HG03280 (cell line): ENCODE measurements around the gene GHRHR.

Experiments used
- ATAC-seq: cut with Tn5 transposase; IDR thresholded peaks from one replicate; pipeline ENCODE4 v1.9.1; 2021; ENCODE audit warnings: mild to moderate bottlenecking, moderate library complexity; ENCODE audit not compliant: unreplicated experiment

Gene GHRHR

DNA sequence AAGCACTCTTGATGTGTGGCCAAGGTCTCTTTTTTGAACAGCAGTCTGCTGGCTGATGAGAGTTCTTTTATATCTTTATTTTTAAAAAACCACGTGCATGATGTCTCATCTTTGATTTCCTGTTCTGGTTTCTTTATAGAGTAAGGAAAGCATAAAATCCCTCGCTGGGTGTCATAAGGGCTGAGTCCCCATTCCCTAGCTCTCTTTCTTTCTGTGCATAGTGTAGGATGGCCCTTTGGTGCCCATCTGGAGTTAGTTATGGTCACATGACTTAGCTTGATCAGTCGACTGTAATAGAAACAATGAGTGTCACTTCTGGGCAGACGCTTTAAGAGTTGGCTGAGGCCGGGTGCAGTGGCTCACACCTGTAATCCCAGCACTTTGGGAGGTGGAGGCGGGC lies 38.5 kb downstream of the GHRHR start:
- no peak for ATAC-seq

DNA sequence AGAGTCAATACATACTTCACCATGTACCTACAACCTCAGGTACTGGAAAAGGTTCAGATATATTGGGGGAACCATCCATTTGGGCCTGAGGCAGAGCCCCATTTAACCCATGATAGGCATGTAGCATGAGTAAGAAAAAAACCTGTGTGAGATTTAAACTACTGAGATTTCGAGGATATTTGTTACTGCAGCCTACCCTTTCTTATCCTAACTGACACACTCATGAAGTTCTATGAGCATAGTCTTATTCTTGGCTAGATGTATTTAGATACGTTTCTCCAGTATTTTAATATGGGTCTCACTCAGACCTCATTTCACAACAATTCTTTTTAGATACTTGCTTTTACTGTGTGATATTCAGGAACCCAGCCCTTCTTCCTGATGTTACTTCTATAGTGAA lies 39.3 kb downstream of the GHRHR start:
- ATAC-seq, result no peak

- no peak for ATAC-seq
Observed at GRCh38 chr7:31003721-31004120, 40.0 kb downstream of the GHRHR start.

DNA sequence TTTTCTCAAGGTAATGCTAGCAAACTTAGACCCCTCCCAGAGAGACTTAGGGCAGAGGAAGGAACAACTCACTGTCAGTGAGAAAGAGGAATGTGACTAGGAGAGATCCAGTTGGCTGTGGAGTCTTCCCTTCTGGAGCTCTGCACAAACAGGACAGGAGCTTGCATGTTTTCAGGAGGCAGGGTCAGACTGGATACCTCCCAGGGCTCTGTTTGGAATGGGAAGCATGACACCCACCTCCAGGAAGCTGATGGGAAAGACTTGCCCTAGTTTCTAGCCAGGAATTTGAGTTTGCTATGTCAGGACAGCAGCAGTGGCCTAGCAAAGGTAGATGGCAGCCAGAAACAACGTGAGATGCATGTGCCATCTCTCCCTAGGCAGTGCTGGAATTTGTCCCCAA lies 40.6 kb downstream of the GHRHR start:
- no peak for ATAC-seq

DNA sequence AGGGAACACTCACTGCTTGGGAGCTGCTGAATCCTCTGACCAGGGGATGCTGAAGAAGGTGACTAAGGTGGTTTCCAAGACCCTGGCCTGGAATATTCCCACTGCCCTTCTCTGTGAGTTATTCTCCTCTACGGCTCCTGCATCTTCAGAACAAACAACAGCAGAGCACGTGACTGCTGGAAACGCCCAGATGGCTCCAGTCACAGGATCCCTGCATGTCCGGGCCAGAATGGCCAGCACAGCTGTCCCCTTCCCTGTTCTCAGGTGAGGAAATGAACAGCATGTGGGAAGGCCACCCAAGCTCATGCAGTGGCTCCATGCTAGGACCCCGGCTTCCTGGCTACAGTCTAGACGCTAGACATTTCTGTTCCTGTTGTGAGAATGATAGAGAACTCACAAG lies 43.1 kb downstream of the GHRHR start:
- no peak for ATAC-seq

DNA sequence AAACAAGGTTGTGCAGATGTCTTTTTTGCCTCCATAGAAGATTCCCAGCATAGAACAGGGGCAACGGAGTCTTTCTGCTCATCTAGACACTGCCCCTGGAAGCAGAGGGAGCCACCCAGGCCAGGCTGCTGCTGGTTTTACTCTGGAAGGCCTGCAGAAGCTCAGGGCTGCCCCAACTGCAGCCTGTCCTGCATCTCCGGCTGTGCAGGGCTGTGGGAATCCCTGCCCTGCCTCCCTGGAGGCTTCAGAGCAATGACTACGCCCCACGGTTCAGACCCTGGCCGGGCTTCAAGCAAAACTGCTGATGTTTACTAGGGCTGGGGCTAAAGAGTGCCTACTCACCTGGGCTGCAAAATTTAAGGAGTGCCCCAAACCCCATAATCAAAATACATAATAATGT lies 43.9 kb downstream of the GHRHR start:
- no peak for ATAC-seq

DNA sequence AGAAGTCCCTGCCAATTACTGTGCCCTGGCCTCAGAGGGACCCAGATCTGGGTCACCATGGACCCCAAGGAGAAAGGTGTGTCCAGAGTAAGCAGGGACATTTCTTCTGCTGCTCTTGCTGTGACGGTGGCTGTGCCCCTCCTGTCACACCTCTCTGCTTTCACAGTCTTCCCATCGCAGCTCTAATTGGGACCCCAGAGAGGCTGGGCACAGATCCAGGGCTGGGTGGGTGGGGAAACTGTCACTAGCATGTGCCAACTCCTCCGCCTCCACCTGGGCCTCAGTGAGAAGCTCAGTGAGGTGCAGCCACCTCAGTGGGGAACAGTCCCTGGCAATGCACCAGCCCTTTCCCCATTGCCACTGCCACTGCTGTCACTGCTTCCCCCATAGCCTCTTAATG lies 51.1 kb downstream of the GHRHR start:
- no peak for ATAC-seq

GRCh38 chr7:31017032-31017675 lies 53.4 kb downstream of the GHRHR start:
- ATAC-seq, result no peak

GRCh38 chr7:31017721-31018120 lies 54.0 kb downstream of the GHRHR start:
- no peak for ATAC-seq

DNA sequence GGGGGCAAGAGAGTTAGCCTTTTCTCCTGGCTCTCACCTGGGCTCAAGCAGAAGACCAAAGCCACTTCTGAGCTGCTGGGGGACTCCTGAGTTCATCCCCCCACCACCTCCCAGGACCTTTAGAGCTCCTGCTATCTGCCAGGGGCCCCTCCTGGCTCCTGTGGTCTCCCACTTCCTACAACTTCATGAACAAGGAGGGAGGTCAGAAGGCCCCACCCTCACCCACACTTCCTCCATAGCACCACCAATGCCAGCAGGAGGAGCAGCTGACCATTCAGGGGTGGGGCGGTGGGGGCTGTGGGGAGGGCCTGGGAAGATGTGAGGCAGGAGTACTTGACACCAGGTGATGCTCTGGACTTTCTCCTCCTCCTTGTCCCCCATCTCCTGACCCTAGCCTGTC lies 55.8 kb downstream of the GHRHR start:
- ATAC-seq, result no peak

- ATAC-seq, result no peak
Observed at GRCh38 chr7:31020161-31020560, 56.4 kb downstream of the GHRHR start.

DNA sequence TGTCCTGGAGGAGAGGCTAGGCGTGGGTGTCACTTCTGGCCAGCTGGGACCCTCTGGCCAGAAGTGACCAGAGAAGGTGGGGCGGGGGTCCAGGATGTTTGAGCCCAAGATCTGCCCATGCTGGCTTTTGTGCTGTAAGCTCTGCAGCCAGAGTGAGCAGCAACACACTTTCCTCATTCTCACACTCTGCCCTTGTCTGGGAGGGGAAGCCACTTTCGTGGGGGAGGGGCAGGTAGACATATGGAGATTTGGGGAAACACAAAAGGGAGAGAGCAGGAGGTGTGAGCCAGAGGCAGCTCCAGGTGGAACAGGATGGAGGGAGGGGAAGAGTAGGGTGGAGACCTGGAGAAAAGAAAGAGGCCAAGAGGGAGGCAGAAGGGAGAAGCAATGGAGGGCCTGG lies 56.9 kb downstream of the GHRHR start:
- ATAC-seq, result no peak

DNA sequence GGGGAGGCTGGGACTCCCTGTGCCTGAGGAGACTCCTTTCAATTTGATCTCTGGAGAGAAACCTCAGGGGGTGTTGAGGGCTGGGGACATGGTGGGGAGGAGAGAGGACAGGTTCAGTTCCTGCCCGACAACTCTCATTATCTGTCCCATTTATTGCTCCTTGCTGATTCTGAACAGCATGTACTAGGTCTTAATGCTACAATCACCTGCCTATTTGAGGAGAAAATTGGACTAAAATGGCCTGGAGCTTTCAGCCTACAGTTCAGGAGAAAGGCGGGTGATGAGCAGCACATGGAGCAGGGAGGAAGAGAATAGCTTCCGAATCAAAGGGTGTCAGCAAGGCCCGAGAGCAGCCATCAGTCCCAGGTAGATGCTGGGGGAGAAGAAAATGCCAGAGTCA lies 58.4 kb downstream of the GHRHR start:
- no peak for ATAC-seq

DNA sequence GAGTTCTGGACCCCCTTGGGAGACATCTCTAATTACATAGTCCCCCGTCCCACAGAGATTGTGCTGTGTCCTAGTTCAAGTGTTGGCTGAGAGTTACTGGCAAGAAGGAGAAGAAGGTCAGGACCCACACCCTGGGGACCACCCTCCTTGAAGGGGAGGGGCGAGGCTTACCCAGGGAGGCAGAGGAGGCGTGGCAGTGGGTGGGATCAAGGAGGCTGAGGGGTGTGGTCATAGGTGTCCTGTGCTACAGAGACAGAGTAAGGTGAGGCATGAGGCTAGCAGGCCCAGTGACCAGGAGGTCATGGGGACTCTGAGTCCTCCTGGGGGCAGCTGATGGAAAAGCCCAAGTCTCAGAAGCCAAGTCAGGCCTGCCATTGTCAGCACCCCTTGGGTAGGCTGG lies 59.0 kb downstream of the GHRHR start:
- no peak for ATAC-seq

- ATAC-seq, result no peak
Observed at GRCh38 chr7:31023877-31024276, 60.1 kb downstream of the GHRHR start.

DNA sequence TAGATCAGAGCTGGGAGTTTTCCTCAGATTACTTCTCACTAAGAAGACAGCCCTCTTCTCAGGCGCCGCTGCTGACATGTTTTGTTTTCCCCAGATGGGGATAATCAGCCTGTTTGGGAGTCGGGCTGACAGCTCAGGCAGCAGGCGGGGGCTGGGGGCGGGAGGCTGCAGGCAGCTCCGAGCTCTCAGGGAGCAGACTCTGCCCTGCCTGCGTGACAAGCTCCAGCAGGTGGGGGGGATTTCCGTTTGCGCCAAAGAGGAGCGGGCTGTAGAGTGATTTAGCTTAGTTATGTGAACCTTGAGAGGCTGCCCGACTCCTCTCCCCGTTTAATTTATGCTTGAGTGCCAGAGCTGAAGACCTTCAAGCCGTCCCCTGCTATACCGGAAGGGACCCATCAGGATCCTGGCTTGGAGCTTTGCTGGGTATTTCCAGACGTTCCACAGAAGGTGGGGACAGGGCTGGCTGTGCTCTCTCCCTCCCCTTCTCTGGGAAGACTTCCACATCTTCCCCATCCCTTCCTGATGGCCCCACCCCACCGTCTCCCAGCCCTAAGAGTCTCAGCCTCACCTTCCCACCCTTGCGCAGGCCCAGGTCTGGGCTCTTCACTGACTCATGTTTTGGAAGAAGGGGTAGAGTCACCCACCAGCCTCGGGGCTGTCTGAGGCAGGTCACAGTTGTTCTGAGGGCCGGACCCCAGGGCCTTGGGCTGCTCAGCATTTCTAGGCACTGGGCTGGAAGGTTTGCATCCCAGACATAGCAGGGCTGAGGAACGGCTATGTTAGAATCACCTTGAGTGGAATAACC lies 63.6 kb downstream of the GHRHR start:
- no peak for ATAC-seq

- ATAC-seq, result no peak
Observed at GRCh38 chr7:31028006-31028405, 64.3 kb downstream of the GHRHR start.

DNA sequence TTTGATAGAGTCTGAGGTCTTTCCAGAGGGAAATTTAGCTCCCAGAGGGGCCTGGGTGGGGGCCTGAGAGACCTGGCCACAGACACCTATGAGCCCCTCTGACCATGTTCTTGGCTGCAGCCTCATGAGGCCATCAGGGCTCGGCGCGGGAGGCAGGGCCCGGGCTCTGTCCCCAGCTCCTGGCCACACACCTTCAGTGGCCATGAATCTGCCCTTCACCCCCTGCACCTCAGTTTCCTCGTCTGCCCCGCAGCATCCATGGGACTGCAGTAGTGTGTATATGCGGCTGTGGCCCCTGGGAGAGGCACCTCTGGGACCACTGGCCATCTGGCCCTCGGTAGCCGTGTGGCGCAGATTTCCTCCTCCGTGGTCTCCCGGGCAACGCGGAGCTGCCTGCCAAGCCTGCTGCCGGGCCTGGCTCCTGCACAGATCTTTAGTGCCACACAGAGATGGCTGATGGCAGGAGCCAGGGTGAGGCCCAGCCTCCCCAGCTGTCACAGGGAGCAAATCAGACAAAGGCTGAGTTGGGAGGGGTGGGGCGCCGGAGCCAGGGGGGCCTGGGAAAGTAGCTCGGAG lies 64.8 kb downstream of the GHRHR start:
- no peak for ATAC-seq
